DMS 273 treated with DMSO at 0.1 percent for 48 hours (cell line): ENCODE data around the gene CCDC136.

ENCODE experiments used
- DNase-seq: peaks from one replicate; lab custom pipeline; 2025; lab: John Stamatoyannopoulos, UW

The CCDC136 gene

GRCh38 chr7:128777156-128778123, 14.3 kb upstream of the CCDC136 start:
- DNase-seq, result no peak

GRCh38 chr7:128778946-128779345, 12.8 kb upstream of the CCDC136 start:
- no peak for DNase-seq

- no peak for DNase-seq
Measured at GRCh38 chr7:128781126-128781525, 10.6 kb upstream of the CCDC136 start.

GRCh38 chr7:128781851-128782250, 9.9 kb upstream of the CCDC136 start:
- DNase-seq, result no peak

GRCh38 chr7:128783143-128783861, 8.5 kb upstream of the CCDC136 start:
- DNase-seq, result peak; percentile 91

- DNase-seq, result no peak
Measured at GRCh38 chr7:128785738-128786137, 6.0 kb upstream of the CCDC136 start.

- DNase-seq, result no peak
Measured at GRCh38 chr7:128788446-128789412, 3.0 kb upstream of the CCDC136 start.

- DNase-seq, result no peak
Measured at GRCh38 chr7:128790315-128791041, 1.3 kb upstream of the CCDC136 start.

GRCh38 chr7:128791972-128792327, 182 bp downstream of the CCDC136 start:
- DNase-seq, result no peak

GRCh38 chr7:128792471-128793180, 858 bp downstream of the CCDC136 start:
- DNase-seq, result peak; percentile 45

- DNase-seq, result no peak
Measured at GRCh38 chr7:128793181-128793547, 1.4 kb downstream of the CCDC136 start.

GRCh38 chr7:128794020-128794419, 2.3 kb downstream of the CCDC136 start:
- DNase-seq, result no peak

- no peak for DNase-seq
Measured at GRCh38 chr7:128794436-128794835, 2.7 kb downstream of the CCDC136 start.

- no peak for DNase-seq
Measured at GRCh38 chr7:128795129-128795528, 3.4 kb downstream of the CCDC136 start.

- DNase-seq, result no peak
Measured at GRCh38 chr7:128796327-128796726, 4.6 kb downstream of the CCDC136 start.

GRCh38 chr7:128799451-128799850, 7.7 kb downstream of the CCDC136 start:
- no peak for DNase-seq

GRCh38 chr7:128800567-128800966, 8.8 kb downstream of the CCDC136 start:
- no peak for DNase-seq

GRCh38 chr7:128801003-128801402, 9.2 kb downstream of the CCDC136 start:
- no peak for DNase-seq

- DNase-seq, result no peak
Measured at GRCh38 chr7:128801667-128802418, 10.1 kb downstream of the CCDC136 start.

- DNase-seq, result no peak
Measured at GRCh38 chr7:128804484-128804883, 12.7 kb downstream of the CCDC136 start.
